Nephron (organoid): Measurements from ENCODE around the gene UPF2.
A peak's percentile ranks its signal among the peaks of the same experiment; 100 is the strongest.

Experiments
- H3K27ac Mint-ChIP-seq, 3 experiments: 2 replicates each; pipeline ENCODE4 v1.8.0; 2020; ENCODE audit warnings: mixed read lengths in 3 of 3, mild to moderate bottlenecking in 2 of 3, moderate library complexity in 1 of 3
- H3K27me3 Mint-ChIP-seq: 2 replicates; pipeline ENCODE4 v1.8.0; 2021; ENCODE audit warnings: low read depth, mild to moderate bottlenecking, moderate library complexity, mixed read lengths
- H3K36me3 Mint-ChIP-seq: 2 replicates; pipeline ENCODE4 v1.8.0; 2020; ENCODE audit warnings: low read depth, mixed read lengths
- H3K4me1 Mint-ChIP-seq: 2 replicates; pipeline ENCODE4 v1.8.0; 2020; ENCODE audit warnings: mixed read lengths
- H3K4me3 Mint-ChIP-seq, 3 experiments: 2 replicates each; pipeline ENCODE4 v1.8.0; 2020; ENCODE audit warnings: mild to moderate bottlenecking in 3 of 3, mixed read lengths in 3 of 3, moderate library complexity in 2 of 3
- H3K9me3 Mint-ChIP-seq: 2 replicates; pipeline ENCODE4 v1.8.0; 2020; ENCODE audit warnings: mixed read lengths
- CTCF ChIP-seq, 3 experiments: fragments of 200-600 bp; sonication (generic); IDR thresholded peaks; one replicate each; pipeline ENCODE4 v1.5.0; 2021; ENCODE audit warnings: antibody characterized with exemption in 3 of 3; ENCODE audit not compliant: unreplicated experiment in 3 of 3

Gene UPF2

GRCh38 chr10:11876805-11877590 lies 165.6 kb downstream of the UPF2 start:
- Mint-ChIP-seq H3K4me1 (peaks cover 29% of the 10 kb centered on the region), H3K36me3 (no peaks in the 10 kb centered on the region), H3K9me3 (no peaks in the 10 kb centered on the region), H3K4me3 (no peak overlapping the region), H3K27me3 (peaks cover 3% of the 10 kb centered on the region), H3K27ac (peak overlapping the region; percentile 92 to 95 (median 95))
- no peak for TF ChIP-seq CTCF (IDR thresholded peaks at IDR 0.05; ENCODE audit: unreplicated experiment in 3 of 3)

GRCh38 chr10:11876324-11876723 lies 166.3 kb downstream of the UPF2 start:
- Mint-ChIP-seq H3K27ac (peak overlapping the region; percentile 92 to 95 (median 95)), H3K27me3 (no peaks in the 10 kb centered on the region), H3K9me3 (no peaks in the 10 kb centered on the region), H3K4me3 (peak overlapping the region in 1 of 3 experiments; percentile 8), H3K4me1 (peaks cover 35% of the 10 kb centered on the region), H3K36me3 (no peaks in the 10 kb centered on the region)
- TF ChIP-seq CTCF (IDR thresholded peaks at IDR 0.05; ENCODE audit: unreplicated experiment in 3 of 3): no peak

GRCh38 chr10:11875494-11876281 lies 166.9 kb downstream of the UPF2 start:
- Mint-ChIP-seq H3K9me3 (no peaks in the 10 kb centered on the region), H3K4me1 (peaks cover 37% of the 10 kb centered on the region), H3K27me3 (no peaks in the 10 kb centered on the region), H3K36me3 (no peaks in the 10 kb centered on the region), H3K27ac (peak overlapping the region; percentile 92 to 95 (median 95)), H3K4me3 (peak overlapping the region in 1 of 3 experiments; percentile 41)
- TF ChIP-seq CTCF (IDR thresholded peaks at IDR 0.05; ENCODE audit: unreplicated experiment in 3 of 3): no peak

- Mint-ChIP-seq H3K27me3 (no peaks in the 10 kb centered on the region), H3K36me3 (no peaks in the 10 kb centered on the region), H3K4me1 (peaks cover 37% of the 10 kb centered on the region), H3K9me3 (no peaks in the 10 kb centered on the region), H3K27ac (peak overlapping the region; percentile 92 to 95 (median 95)), H3K4me3 (peak overlapping the region; percentile 34 to 50 (median 43))
- no peak for TF ChIP-seq CTCF (IDR thresholded peaks at IDR 0.05; ENCODE audit: unreplicated experiment in 3 of 3)
These were observed 167.8 kb downstream of the UPF2 start for GRCh38 chr10:11874568-11875493.

- Mint-ChIP-seq H3K27me3 (peaks cover 7% of the 10 kb centered on the region), H3K4me1 (peaks cover 37% of the 10 kb centered on the region), H3K9me3 (no peaks in the 10 kb centered on the region), H3K4me3 (no peak overlapping the region), H3K27ac (peak overlapping the region; percentile 1 to 39 (median 9)), H3K36me3 (no peaks in the 10 kb centered on the region)
- TF ChIP-seq CTCF (IDR thresholded peaks at IDR 0.05; ENCODE audit: unreplicated experiment in 3 of 3): no peak
These were observed 171.1 kb downstream of the UPF2 start for GRCh38 chr10:11871466-11871865.
